ENCODE results near the gene TPCN1.

The TPCN1 gene

DNA sequence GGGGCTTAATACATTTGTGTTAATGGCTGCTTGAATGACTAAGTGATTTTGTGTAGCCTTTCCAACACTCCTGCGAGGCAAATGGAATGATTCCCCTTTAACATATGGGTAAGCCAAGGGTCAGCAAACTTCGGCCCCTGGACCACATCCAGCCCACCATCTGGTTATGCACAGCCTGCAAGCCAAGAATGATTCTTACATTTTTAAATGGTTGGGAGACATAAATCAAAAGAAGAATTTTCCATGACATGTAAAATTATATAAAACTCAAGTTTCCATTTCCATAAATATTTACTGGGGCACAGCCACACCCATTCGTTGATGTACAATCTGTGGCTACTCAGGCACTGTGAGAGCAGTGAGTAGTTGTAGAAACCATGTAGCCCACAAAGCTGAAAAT lies 104.7 kb downstream of the TPCN1 start (continued):
- TF ChIP-seq ZNF202 (tag by site-specific recombination; IDR thresholded peaks at IDR 0.05; ENCODE audit: borderline replicate concordance) (no peak), SP2 (tag by site-specific recombination; IDR thresholded peaks at IDR 0.05) (no peak), ZNF37A (tag by site-specific recombination; IDR thresholded peaks at IDR 0.05) (no peak), SETDB1 (IDR thresholded peaks at IDR 0.05; ENCODE audit: insufficient read length, low read length) (no peak), ZNF561 (tag by site-specific recombination; IDR thresholded peaks at IDR 0.05; ENCODE audit: borderline replicate concordance) (no peak), ZNF596 (tag by site-specific recombination; IDR thresholded peaks at IDR 0.05) (no peak), ZNF2 (tag by site-specific recombination; IDR thresholded peaks at IDR 0.05) (no peak)
- TF ChIP-seq, protein P1, sequence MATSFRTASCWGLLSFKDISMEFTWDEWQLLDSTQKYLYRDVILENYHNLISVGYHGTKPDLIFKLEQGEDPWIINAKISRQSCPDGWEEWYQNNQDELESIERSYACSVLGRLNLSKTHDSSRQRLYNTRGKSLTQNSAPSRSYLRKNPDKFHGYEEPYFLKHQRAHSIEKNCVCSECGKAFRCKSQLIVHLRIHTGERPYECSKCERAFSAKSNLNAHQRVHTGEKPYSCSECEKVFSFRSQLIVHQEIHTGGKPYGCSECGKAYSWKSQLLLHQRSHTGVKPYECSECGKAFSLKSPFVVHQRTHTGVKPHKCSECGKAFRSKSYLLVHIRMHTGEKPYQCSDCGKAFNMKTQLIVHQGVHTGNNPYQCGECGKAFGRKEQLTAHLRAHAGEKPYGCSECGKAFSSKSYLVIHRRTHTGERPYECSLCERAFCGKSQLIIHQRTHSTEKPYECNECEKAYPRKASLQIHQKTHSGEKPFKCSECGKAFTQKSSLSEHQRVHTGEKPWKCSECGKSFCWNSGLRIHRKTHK (tag by site-specific recombination; IDR thresholded peaks at IDR 0.05) = no peak

GRCh38 chr12:113326775-113327395 lies 105.6 kb downstream of the TPCN1 start:
- no peak overlapping the region for H3K4me3 ChIP-seq (ENCODE audit: low read depth, low read length)
- H3K9me3 ChIP-seq (ENCODE audit: control insufficient read depth, insufficient read depth, low read depth, low read length) = no peaks in the 10 kb centered on the region
- ChIA-PET CTCF (interaction anchor here (0.6 to 1.1 kb wide), 3 partner anchors 130 to 132 kb away, joined by 3 read pairs; no protein-coding TSS in a partner anchor), POLR2A (interaction anchor here (2.2 kb wide), 1 partner anchor 8 kb away, joined by 13 read pairs; the partner anchor contains the start of gene SLC8B1)
- H3K36me3 ChIP-seq (ENCODE audit: control insufficient read depth in 2 of 2, insufficient read depth in 1 of 2, low read length in 2 of 2) = peaks cover 0 to 13% of the 10 kb centered on the region in 2 experiments; a peak in 1 of 3 replicates
- TF ChIP-seq, protein P2, sequence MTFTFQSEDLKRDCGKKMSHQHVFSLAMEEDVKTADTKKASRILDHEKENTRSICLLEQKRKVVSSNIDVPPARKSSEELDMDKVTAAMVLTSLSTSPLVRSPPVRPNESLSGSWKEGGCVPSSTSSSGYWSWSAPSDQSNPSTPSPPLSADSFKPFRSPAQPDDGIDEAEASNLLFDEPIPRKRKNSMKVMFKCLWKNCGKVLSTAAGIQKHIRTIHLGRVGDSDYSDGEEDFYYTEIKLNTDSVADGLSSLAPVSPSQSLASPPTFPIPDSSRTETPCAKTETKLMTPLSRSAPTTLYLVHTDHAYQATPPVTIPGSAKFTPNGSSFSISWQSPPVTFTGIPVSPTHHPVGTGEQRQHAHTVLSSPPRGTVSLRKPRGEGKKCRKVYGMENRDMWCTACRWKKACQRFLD (tag by site-specific recombination; IDR thresholded peaks at IDR 0.05) = no peak
- TF ChIP-seq ZNF571 (tag by site-specific recombination; IDR thresholded peaks at IDR 0.05) (no peak), PRDM1 (tag by site-specific recombination; IDR thresholded peaks at IDR 0.05) (no peak), ZNF18 (tag by site-specific recombination; IDR thresholded peaks at IDR 0.05) (no peak), ZNF747 (tag by site-specific recombination; IDR thresholded peaks at IDR 0.05) (no peak), ZNF114 (tag by site-specific recombination; IDR thresholded peaks at IDR 0.05) (no peak), HOXA7 (CRISPR knock-in tag; IDR thresholded peaks at IDR 0.05; ENCODE audit: borderline replicate concordance) (no peak), ZNF19 (tag by site-specific recombination; IDR thresholded peaks at IDR 0.05; ENCODE audit: low read depth) (no peak), ZBTB11 (tag by site-specific recombination; conservative IDR thresholded peaks at IDR 0.05; ENCODE audit: low read depth) (no peak), ZNF132 (tag by site-specific recombination; IDR thresholded peaks at IDR 0.05; ENCODE audit: borderline replicate concordance) (no peak), GLIS1 (tag by site-specific recombination; IDR thresholded peaks at IDR 0.05) (no peak), ZNF324 (tag by site-specific recombination; IDR thresholded peaks at IDR 0.05) (no peak), ZNF791 (tag by site-specific recombination; IDR thresholded peaks at IDR 0.05) (no peak), ZSCAN23 (tag by site-specific recombination; IDR thresholded peaks at IDR 0.05) (no peak), ZNF624 (tag by site-specific recombination; IDR thresholded peaks at IDR 0.05) (no peak), EGR2 (tag by site-specific recombination; IDR thresholded peaks at IDR 0.05; ENCODE audit: low read depth) (no peak), ZBTB20 (tag by site-specific recombination; IDR thresholded peaks at IDR 0.05) (no peak)
- TF ChIP-seq, protein P3, sequence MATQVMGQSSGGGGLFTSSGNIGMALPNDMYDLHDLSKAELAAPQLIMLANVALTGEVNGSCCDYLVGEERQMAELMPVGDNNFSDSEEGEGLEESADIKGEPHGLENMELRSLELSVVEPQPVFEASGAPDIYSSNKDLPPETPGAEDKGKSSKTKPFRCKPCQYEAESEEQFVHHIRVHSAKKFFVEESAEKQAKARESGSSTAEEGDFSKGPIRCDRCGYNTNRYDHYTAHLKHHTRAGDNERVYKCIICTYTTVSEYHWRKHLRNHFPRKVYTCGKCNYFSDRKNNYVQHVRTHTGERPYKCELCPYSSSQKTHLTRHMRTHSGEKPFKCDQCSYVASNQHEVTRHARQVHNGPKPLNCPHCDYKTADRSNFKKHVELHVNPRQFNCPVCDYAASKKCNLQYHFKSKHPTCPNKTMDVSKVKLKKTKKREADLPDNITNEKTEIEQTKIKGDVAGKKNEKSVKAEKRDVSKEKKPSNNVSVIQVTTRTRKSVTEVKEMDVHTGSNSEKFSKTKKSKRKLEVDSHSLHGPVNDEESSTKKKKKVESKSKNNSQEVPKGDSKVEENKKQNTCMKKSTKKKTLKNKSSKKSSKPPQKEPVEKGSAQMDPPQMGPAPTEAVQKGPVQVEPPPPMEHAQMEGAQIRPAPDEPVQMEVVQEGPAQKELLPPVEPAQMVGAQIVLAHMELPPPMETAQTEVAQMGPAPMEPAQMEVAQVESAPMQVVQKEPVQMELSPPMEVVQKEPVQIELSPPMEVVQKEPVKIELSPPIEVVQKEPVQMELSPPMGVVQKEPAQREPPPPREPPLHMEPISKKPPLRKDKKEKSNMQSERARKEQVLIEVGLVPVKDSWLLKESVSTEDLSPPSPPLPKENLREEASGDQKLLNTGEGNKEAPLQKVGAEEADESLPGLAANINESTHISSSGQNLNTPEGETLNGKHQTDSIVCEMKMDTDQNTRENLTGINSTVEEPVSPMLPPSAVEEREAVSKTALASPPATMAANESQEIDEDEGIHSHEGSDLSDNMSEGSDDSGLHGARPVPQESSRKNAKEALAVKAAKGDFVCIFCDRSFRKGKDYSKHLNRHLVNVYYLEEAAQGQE (tag by site-specific recombination; IDR thresholded peaks at IDR 0.05) = no peak
- no peak overlapping the region for H3K27ac ChIP-seq (ENCODE audit: extremely low read depth, low read depth, low read length)
- H3K4me1 ChIP-seq (ENCODE audit: control insufficient read depth, insufficient read depth, low read length) = no peaks in the 10 kb centered on the region

All from HEK293 (cell line).